HG02678 (cell line): ENCODE results near the gene CCDC18.
"Not testable (repeated sequence)": the region's sequence is repeated elsewhere in the genome, so short reads cannot be mapped to it uniquely, and the experiment has no call there.

Source experiments
- ATAC-seq: cut with Tn5 transposase; IDR thresholded peaks from one replicate; pipeline ENCODE4 v1.9.1; 2021; ENCODE audit warnings: mild to moderate bottlenecking, moderate library complexity; ENCODE audit not compliant: unreplicated experiment

Gene CCDC18

DNA sequence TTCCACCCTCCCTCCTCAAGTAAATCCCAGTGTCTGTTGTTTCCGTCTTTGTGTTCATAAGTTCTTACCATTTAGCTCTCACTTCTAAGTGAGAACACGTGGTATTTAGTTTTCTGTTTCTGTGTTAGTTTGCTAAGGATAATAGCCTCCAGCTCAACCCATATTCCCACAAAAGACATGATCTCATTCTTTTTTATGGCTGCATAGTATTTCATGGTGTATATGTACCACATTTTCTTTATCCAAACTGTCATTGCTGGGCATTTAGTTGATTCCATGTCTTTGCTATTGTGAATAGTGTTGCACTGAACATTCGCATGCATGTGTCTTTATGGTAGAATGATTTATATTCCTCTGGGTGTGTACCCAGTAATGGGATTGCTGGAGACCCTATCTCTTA, 5.9 kb upstream of the CCDC18 start:
- not testable (repeated sequence) for ATAC-seq

DNA sequence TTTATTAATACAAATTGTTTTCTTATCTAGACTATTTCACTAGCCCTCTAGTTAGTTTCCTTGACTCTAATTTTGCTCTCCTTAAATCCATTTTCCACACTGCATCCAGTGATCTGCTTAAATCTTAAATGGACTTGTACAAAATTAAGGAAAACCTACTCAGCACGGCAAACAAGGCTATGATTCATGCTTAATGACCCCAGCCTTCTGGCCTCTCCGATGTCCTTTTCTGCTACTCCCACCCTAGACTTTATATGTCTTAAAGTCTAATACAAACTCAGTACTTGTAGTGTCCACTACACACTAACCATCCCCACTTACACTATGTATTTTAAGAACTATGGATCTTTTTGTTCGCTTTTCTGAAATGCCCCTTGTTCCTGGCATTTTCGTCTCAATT, 2.5 kb upstream of the CCDC18 start:
- ATAC-seq: no peak

DNA sequence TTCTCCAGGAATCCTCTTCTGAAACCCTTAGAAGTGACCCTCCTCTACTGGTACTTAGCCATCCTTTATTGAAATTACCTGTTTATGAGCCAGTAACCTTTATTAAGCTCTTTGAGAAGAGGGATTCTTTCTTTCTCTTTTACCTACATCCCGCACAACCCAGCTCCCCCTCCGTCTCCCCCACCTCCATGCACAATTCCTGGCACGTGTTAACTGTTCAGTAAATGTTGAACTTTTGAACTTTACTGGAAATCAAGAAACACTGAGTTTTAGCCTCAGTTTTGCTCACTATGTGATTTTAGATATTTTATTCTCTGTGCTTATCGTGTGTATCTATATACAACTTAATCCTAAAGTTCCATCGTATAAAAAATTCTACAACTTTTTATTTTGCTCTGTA, 2.1 kb upstream of the CCDC18 start:
- no peak for ATAC-seq

DNA sequence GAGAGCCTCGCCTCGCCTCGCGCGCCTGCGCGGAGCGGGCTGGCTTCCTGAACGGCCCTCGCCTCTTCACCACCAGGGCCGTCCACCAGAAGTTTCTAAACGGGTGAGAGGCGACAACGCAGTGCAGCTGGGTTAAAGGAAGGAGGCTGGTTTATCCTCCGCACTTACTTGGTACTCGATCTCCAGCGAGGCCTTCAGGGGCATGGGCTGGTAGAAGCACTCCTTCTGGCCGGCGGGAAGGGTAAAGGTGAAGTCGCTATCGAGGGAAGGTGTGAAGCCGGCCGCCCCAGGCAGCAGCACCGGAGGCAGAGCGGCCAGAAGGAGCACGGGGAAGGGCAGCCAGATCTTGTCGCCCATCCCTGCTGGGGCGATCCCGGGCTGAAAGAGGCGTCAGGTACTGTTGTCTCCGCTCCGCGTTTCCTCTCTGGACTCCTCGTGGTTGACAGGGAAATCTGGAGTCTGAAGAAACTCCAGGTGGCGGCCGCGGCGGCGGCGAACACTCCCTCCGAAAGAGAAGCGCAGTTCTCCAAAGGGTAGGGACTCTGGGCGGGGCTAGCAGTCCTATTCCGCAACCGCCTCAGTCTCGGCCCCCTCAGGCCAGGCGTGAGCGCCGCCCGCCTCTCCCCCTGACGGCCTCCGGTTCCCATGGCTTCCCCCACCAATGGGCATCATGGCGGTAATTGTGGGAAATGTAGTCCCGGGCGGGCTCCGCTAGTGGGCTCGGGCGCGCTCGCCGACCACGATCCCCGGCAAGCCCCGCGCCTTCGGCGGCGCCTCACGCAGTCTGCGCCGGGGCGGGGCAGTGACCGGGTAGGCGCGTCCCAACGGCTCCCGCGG, 420 bp upstream of the CCDC18 start, which contains the start of gene TMED5:
TSS of gene TMED5 (minus strand) at position 528 of the 837 bp plus-strand sequence. CDS start at position 357, 171 bp downstream.
- peak; percentile 84 for ATAC-seq

DNA sequence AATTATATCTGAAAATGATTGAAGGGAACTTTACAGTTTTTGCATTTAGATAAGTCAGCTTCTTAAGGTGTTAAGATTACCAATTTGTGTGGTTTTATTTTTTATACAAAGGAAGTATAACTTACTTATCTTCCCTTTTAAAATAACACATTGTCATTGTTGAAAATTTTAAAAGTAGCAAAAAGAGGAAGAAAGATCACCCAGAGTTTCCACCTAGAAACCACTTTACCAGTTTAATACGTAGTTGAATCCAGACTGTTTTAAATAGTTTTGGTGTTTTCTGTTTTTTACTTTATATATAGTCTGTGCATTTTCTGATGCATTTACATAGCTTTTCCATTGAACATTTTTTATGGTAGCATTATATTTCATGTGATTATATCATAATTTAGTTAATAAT, 6.1 kb downstream of the CCDC18 start:
- no peak for ATAC-seq

DNA sequence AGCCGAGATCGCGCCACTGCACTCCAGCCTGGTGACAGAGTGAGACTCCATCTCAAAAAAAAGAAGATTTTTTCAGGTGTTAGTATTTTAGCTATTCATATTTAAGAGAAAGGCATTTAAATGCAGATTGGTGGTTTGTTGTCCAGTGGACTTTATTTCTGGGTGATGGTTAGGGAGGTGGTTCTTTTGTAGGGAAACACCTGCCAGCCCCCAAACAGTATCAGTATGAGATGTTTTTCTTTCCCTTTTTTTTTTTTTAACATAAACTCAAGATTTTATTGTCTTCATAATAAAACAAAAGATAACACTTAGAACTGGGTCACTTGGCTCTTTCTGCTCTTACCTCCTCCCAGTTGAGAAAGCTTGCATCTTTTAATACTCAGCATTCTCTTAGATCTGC, 9.9 kb downstream of the CCDC18 start:
- no peak for ATAC-seq

DNA sequence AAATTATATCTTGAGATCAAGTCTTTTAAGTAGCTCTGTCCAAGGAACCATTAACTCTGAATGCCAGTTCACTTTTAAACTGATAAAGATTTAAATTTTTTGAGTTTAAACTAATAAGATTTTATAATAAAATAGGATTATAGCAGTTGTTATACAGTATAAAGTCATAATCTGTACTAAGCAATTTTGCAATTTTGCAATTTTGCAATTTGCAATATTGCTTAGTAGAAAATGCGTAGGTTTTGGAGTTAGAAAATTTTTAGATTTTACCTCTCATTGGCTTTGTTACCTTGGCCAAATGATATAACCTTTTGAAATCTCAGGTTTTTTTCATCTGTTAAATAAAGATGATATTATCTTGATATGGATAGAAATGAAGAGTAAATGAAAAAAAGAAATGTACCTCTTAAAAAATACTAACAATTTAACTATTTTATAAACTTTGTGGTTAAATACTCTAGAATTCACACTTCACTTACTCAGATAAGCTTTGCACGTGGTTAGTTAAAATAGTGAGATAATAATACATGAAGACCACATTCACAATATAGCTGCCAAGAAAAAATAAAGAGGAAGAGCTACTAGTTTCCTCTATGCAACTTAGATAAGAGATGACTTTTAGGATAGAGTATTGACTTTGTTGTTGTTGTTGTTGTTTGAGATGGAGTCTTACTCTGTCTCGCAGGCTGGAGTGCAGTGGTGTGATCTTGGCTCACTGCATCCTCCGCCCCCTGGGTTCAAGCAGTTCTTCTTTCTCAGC, 13.9 kb downstream of the CCDC18 start:
- ATAC-seq: no peak

DNA sequence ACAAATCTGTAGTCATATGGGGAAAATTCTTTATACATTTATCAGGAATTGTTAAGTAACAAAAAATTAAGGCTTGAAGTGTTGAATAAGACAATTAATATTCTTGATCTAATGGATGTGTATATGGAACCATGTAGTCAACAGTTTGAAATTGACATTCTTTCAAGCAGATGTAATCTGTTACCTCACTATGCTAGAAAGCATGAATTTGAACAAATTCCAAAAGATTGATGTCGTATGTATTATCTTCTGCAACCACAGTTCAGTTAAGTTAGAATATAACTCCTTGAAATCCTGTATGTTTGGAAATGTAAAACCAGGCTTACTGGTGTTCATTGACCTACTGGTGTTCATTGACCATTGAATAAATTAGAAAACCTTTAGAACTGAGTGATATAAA, 16.1 kb downstream of the CCDC18 start:
- ATAC-seq: no peak

DNA sequence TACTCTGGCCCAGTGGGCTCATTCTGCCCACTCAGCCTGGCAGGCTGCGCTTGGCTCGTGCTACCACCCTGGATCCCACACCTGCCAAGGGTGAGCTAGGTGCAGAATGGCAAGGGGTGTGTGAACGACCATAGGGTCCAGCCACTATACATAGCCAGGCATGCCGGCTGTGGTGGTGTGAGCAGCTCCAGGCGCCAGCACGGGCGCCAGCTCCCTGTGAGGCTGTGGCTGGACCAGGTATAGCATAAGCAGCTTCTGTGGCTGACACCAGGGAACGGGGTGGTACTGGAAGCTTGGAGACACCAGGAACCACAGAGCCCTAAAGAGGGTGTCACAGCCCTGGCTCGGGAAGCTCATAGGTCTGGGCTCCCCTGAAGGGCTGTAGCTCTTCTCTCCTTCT, 18.6 kb downstream of the CCDC18 start:
- ATAC-seq: no peak

DNA sequence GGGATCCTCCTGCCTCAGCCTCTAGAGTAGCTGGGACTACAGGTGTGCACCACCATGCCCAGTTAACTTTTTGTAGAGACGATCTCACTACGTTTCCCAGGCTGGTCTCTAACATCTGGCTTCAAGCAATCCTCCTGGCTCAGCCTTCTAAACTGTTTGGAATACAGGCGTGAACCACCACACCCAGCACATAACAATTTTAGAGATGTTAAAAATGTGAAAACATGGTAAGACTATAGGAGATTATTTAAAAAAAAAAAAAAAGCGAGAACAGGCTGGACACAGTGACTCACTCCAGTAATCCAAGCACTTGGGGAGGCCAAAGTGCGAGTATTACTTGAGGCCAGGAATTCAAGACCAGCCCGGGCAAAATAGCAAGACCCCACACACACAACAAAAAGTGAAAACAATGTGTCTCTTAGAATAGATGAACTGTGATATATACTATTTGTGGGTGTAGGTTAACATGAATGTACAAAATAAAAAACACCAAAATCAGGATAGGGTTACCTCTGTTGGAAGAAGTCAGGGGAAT, 19.6 kb downstream of the CCDC18 start:
- no peak for ATAC-seq

DNA sequence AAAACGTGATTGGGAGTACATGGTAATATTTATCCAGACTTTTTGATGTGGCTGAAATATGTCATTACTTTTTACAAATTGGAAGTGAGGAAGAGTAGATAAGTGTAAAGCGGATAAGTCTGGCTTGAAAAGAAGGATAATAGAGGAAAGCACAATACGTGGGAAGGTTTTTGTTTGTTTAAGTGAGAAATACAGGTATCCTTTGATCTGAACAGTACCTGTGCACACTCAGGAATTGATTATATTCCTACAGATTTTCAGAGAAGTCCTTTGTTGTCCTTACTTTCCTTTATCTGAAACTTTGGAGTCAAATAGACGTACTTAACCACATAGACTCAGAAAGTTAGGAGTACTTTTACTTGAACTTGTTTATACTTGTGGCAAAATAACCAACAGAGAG, 20.2 kb downstream of the CCDC18 start:
- no peak for ATAC-seq

DNA sequence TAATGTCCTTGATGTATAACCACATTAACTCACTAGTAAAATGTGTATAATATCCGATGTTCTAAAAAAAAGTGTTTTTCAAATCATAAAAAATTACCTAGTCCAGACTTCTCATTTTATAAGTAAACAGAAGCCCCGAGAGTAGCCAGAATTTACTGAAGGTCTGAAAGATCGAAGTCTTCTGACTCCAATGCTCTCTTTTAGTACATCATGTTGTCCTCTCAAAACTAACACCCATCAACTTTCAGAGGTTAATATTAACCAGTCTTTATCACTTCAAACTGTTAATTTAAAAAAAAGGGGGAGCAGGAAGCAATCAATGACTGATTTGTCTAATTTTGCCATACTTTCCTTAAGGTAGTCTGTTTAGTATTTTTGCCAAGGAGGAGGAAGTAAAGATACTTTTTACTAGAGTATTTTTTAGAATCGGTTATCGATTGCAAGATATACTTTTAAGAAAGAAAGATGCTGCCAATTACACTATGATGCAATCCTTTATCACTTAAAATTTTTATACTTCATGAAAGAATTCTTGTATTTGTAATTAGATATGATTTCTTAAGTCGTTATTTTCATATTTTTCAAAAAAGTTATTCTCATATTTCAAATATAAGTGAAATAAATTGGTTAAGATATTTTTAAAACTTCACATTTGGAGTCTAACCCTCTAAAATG, 25.5 kb downstream of the CCDC18 start:
- ATAC-seq: no peak

DNA sequence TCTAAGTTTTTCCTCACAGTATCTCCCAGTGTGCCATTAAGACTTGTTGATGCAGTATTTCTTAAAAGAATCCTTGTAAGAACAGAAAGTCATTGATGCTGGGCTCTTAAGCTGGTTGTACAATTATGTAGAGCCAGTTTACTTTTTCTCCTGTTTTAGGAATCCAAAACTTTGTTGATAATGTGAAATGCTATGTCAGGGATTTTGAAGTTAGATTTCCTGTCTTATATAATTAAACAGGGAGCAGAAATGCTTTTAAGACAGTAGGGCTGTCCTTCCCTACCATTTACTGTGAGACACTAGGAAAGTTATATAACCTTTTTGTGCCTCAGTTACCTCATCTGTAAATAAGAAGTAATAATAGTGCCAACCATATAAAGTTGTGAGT, 26.0 kb downstream of the CCDC18 start:
- ATAC-seq: no peak

DNA sequence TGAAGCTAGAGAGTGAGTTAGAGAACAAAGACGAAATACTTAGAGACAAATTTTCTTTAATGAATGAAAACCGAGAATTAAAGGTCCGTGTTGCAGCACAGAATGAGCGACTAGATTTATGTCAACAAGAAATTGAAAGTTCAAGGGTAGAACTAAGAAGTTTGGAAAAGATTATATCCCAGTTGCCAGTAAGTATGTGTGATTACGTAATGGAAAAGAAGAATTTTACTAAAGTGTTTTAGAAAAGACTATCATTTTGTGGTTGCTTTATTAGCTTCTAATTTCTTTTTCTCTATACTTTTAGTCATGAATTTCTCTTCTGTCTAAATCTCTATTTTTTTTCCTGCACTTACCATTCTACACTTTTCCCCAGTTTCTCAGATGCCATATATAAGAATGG, 26.7 kb downstream of the CCDC18 start:
- ATAC-seq: no peak

DNA sequence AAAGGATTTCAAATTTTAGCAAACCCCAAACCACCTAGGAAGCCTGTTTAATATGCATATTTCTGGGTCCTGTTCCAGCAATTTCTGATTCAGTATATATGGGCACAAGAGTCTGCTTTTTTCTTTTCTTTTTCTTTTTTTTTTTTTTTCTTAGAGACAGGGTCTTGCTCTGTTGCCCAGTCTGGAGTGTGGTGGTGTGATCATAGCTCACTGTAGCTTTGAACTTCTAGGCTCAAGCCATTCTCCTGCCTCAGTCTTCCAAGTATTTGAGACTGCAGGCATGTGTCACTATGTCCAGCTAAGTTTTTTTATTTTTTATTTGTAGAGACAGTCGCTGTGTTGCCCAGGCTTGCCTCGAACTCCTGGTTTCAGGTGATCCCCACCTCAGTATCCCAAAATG, 34.8 kb downstream of the CCDC18 start:
- ATAC-seq: no peak

DNA sequence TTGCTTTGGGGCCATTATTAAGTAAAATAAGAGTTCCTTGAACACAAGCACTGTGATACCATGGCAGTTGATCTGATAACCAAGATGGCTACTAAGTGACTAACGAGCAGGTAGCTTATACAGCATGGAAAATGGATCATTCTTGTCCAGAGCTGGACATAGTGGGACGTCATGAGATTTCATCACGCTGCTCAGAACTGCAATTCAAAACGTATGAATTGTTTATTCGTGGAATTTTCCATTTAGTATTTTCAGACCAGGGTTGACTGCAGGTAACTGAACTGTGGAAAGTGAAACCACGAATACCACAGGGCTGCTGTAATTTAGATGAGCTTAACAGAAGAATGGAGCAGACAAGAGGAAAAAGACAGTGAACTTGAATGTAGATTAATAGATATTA, 38.9 kb downstream of the CCDC18 start:
- peak; percentile 74 for ATAC-seq

DNA sequence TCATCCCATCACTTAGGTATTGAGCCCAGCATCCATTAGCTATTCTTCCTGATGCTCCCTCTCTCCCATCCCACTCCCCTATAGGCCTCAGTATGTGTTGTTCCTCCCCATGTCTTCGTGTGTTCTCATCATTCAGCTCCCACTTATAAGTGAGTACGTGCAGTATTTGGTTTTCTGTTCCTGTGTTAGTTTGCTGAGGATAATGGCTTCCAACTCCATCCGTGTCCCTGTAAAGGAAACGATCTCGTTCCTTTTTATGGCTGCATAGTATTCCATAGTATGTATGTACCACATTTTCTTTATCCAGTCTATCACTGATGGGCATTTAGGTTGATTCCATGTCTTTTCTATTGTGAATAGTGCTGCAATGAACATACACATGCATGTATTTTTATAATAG, 40.2 kb downstream of the CCDC18 start:
- ATAC-seq: not testable (repeated sequence)

DNA sequence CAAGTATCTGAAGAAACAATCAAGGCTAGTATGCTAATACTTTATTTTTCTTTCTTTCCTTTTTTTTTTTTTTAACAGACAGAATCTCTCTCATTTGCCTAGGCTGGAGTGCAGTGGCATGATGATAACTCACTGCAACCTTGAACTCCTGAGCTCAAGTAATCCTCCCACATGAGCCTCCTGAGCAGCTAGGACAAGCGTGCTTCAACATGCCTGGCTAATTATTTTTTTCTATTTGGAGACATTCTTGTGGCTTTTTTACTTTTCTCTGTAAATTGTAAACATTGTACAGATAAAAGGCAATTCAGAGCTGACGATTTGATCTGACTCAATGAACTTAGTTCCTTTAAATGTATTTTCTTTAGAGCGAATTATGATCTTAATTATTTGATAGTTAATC, 41.4 kb downstream of the CCDC18 start:
- ATAC-seq: no peak

DNA sequence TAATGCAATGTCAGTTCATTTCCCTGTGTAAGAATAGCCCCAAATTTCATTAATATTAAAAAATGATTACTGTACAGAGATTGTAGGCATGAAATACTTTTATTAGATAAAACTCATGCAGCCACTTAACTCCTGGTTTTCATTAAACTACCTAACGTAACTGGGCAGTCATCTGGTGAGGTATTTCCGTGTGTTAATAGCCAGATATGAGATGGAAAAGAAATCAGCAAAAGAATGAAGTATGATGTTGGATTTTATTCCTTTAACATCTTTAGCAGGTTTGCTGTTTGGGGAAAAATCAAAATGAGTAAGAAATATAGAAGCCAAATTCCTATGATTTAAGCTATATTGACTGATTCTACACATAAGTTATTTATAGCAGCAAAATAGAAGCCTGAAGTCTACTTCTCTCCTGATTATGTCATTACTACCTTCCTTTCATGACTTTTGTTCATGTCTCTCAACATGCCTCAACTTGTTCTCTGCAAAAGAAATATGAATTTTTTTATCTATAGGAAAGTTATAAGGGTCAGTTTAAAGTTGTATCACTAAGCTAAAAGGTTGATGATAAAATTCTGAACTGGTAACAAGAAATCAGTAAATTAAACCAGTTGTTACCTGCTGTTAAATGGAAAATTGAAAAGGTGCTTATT, 42.6 kb downstream of the CCDC18 start:
- ATAC-seq: no peak

DNA sequence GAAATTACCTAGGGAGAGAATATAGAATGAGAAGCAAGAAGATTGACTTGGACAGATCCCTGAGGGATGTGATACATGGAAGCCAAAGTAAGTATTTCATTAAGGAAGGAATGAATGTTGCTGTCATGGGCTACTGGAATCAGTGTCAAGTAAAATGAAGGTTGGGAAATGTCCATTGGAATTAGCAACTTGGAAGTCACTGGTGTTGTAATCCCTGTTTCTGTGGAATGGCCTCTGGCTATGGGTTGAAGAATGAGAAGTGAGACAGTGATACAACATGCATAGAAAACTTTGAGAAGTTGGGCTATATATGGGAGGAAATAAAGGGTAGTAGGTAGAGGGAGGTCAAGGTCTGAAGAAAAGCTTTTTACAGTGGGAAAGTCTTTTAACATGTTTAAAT, 54.7 kb downstream of the CCDC18 start:
- ATAC-seq: no peak

DNA sequence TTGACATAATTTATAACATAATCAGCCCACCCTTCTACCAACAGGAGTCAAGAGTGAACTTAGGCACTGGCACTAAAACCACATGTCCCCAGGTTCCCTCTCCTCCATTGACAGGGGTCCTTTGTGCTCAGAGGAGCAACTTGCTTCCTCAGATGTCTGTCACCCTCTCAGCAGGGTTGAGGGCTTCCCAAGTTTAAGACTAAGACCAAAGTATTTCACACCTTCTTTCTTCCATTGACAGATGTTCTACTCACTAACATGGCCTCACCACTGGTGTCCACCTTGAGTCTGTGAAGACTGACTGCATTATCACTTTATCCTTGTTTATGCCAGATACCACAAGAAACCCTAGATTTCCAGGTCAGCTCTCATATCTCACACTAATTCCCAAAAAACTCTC, 56.5 kb downstream of the CCDC18 start:
- ATAC-seq: no peak
